ENCODE measurements around the gene TBC1D1.

- TF ChIP-seq TSHZ2 (CRISPR knock-in tag; IDR thresholded peaks at IDR 0.05) (no peak), TCF4 (CRISPR knock-in tag; IDR thresholded peaks at IDR 0.05; ENCODE audit: borderline replicate concordance) (no peak), POU6F1 (CRISPR knock-in tag; IDR thresholded peaks at IDR 0.05; ENCODE audit: borderline replicate concordance, low read depth) (no peak), ZFP30 (CRISPR knock-in tag; IDR thresholded peaks at IDR 0.05) (no peak), PATZ1 (CRISPR knock-in tag; IDR thresholded peaks at IDR 0.05; ENCODE audit: borderline replicate concordance) (no peak), GLIS3 (CRISPR knock-in tag; IDR thresholded peaks at IDR 0.05) (no peak), PPARA (CRISPR knock-in tag; IDR thresholded peaks at IDR 0.05; ENCODE audit: borderline replicate concordance) (no peak), ZC3H10 (CRISPR knock-in tag; IDR thresholded peaks at IDR 0.05) (no peak), BACH2 (CRISPR knock-in tag; IDR thresholded peaks at IDR 0.05; ENCODE audit: borderline replicate concordance) (no peak), ARNTL (CRISPR knock-in tag; IDR thresholded peaks at IDR 0.05; ENCODE audit: borderline replicate concordance, low read depth) (no peak), CSRNP3 (CRISPR knock-in tag; IDR thresholded peaks at IDR 0.05) (no peak)
Measured at GRCh38 chr4:38065900-38066299, 175.0 kb downstream of the TBC1D1 start.
